Lung (tissue), 12 donors: Measurements from ENCODE around the gene MED28. TPM values are rescaled to one million over a fixed set of nuclear protein-coding genes. Genes with fewer than 3 reads are reported as not detected.

ENCODE experiments used
- ATAC-seq: fragments of 200-7000 bp; cut with Tn5 transposase; one replicate; pipeline ENCODE4 v1.9.1; 2020; ENCODE audit warnings: moderate number of reproducible peaks; ENCODE audit not compliant: insufficient read depth, low FRiP score
- DNase-seq, 3 donors: peaks; one replicate each; pipeline ENCODE4 v3.0.0-alpha.2; 2013 to 2017
- H3K27ac ChIP-seq, 2 donors: one replicate each; pipeline ENCODE4 v1.5.1; 2013; ENCODE audit warnings: mild to moderate bottlenecking in 2 of 2, moderate library complexity in 2 of 2, control low read depth in 1 of 2, inconsistent platforms in 1 of 2, low read depth in 1 of 2, low read length in 1 of 2
- H3K27me3 ChIP-seq, 3 donors: one replicate each; pipeline ENCODE4 v1.5.1; 2013; ENCODE audit warnings: low read length in 2 of 3; ENCODE audit not compliant: control insufficient read depth in 3 of 3, insufficient read depth in 3 of 3
- H3K36me3 ChIP-seq, 4 donors: one replicate each; pipeline ENCODE4 v1.5.1; 2013; ENCODE audit warnings: low read length in 4 of 4, mild to moderate bottlenecking in 1 of 4, moderate library complexity in 1 of 4; ENCODE audit not compliant: control insufficient read depth in 4 of 4, insufficient read depth in 4 of 4
- H3K4me1 ChIP-seq, 5 donors: one replicate each; pipeline ENCODE4 v1.5.1; 2013; ENCODE audit warnings: low read length in 5 of 5, mild to moderate bottlenecking in 2 of 5, moderate library complexity in 1 of 5; ENCODE audit not compliant: control insufficient read depth in 5 of 5, insufficient read depth in 5 of 5
- H3K4me3 ChIP-seq: one replicate; pipeline ENCODE4 v1.5.1; 2013; ENCODE audit warnings: mild to moderate bottlenecking, control low read depth, moderate library complexity
- H3K9ac ChIP-seq, 2 donors: one replicate each; pipeline ENCODE4 v1.5.1; 2013; ENCODE audit warnings: low read length in 2 of 2, control low read depth in 1 of 2; ENCODE audit not compliant: insufficient read depth in 1 of 2
- H3K9me3 ChIP-seq, 4 donors: one replicate each; pipeline ENCODE4 v1.5.1; 2013; ENCODE audit warnings: low read length in 3 of 4, mild to moderate bottlenecking in 1 of 4, moderate library complexity in 1 of 4; ENCODE audit not compliant: control insufficient read depth in 4 of 4, insufficient read depth in 3 of 4
- WGBS, 2 donors: extraction: QIAGEN DNeasy Blood & Tissue Kit; methylation state at CpG; one replicate each; pipeline ENCODE4 v1.1.7; 2013; 5-methylcytosine and 5-hydroxymethylcytosine counted together
- polyA plus RNA-seq, 2 donors: library from polyadenylated mRNA; stranded (reverse); fragments of 200-250 nt; gene quantifications; one replicate each; pipeline ENCODE4 v1.2.1, GENCODE V29; 2013
- total RNA-seq, 2 donors: library from RNA; depleted of rRNA in 1 of 2; stranded (reverse); fragments of >200 nt in 1 of 2; gene quantifications; one replicate each; pipeline ENCODE4 v1.2.1, GENCODE V29; 2014 to 2021
- TF ChIP-seq, protein P1 (sequence below): IDR thresholded peaks from 2 replicates; pipeline ENCODE4 v1.5.1; 2012; ENCODE audit warnings: mild to moderate bottlenecking; ENCODE audit errors: control extremely low read depth, extremely low read depth
- donor health status: control.
- donor health status: control.
- donor health status: Bipolar disorder and iron deficiency.
- donor health status: healthy.
- donor health status: DM: yes; HTN: yes; CAD: no.

MED28 gene
- total and polyA plus RNA-seq, 4 donors, result 10.8 to 45.9 (median 33.1) TPM

DNA sequence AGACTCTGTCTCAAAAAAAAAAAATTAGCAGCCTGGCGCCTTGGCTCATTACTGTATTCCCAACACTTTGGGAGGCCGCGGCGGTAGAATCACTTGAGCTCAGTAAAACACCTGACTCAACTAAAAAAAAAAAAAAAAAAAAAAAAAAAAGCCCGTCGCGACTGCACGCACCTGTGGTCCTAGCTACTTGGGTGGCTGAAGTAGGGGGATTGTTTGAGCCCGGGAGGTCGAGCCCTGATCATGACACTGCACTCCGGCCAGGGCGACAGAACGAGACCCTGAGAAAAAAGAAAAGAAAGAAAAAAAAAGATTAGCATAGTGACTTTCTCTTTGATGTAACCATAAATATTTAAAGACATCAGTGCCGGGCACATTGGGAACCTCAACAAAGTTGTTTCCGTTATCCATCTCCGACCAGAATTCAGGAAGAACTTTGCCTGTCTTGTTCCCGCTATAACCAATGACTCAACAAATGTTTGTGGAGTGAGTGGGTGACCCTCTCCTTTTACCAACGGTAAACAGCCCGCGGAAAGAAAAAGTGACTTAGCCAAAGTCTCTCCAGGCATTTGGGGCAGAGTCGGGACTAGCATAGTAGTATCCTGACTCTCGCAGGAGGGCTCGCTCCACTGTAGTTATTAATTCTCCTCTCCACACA is 553 bp upstream of the MED28 start:
- H3K27ac ChIP-seq, result peak overlapping the region; percentile 76 to 84
- H3K4me3 ChIP-seq, result peak overlapping the region; percentile 47
- ATAC-seq (peak; percentile 32), DNase-seq (no peak)
- peaks cover 0 to 17% (median 9%) of the 10 kb centered on the region in 4 donors for H3K36me3 ChIP-seq
- peak overlapping the region in 1 of 2 donors; percentile 51 for H3K9ac ChIP-seq
- no peaks in the 10 kb centered on the region for H3K27me3 ChIP-seq
- H3K4me1 ChIP-seq, result peaks cover 3 to 15% (median 12%) of the 10 kb centered on the region in 5 donors
- WGBS, 2 donors, result 2% methylated on average over 23 of the region's 23 CpGs
- no peaks in the 10 kb centered on the region for H3K9me3 ChIP-seq
- TF ChIP-seq, protein P1, sequence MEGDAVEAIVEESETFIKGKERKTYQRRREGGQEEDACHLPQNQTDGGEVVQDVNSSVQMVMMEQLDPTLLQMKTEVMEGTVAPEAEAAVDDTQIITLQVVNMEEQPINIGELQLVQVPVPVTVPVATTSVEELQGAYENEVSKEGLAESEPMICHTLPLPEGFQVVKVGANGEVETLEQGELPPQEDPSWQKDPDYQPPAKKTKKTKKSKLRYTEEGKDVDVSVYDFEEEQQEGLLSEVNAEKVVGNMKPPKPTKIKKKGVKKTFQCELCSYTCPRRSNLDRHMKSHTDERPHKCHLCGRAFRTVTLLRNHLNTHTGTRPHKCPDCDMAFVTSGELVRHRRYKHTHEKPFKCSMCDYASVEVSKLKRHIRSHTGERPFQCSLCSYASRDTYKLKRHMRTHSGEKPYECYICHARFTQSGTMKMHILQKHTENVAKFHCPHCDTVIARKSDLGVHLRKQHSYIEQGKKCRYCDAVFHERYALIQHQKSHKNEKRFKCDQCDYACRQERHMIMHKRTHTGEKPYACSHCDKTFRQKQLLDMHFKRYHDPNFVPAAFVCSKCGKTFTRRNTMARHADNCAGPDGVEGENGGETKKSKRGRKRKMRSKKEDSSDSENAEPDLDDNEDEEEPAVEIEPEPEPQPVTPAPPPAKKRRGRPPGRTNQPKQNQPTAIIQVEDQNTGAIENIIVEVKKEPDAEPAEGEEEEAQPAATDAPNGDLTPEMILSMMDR, result no peak

DNA sequence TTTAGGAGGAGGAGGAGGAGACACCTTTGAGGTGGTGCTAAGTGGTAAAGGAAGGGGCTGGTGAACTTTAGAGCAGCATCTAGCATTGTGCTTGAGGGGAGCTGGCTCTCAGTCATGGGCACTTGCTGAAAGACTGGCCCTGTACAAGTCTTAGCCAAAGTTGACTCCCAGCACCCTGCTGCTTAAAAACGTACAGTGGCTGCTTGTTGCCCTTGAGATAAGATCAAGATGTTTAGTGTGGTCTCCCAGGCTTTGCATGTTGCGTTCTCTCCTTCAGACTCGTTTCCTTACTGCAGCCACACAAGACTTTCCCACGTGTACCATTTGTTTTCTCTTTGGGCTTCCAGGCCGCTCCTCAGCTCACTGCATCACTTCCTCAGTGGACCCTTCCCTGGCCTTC is 1.8 kb downstream of the MED28 start:
- no peaks in the 10 kb centered on the region for H3K9me3 ChIP-seq
- ATAC-seq, result no peak
- H3K4me1 ChIP-seq, result peaks cover 3 to 19% (median 15%) of the 10 kb centered on the region in 5 donors
- peaks cover 3 to 20% (median 16%) of the 10 kb centered on the region in 4 donors for H3K36me3 ChIP-seq
- TF ChIP-seq, protein P1, result no peak
- WGBS, 2 donors, result 39 to 49% methylated on average over 5 of the region's 5 CpGs
- no peak overlapping the region for H3K9ac ChIP-seq
- H3K27me3 ChIP-seq, result no peaks in the 10 kb centered on the region
- H3K4me3 ChIP-seq, result no peak overlapping the region
- DNase-seq, result no peak
- H3K27ac ChIP-seq, result no peak overlapping the region

DNA sequence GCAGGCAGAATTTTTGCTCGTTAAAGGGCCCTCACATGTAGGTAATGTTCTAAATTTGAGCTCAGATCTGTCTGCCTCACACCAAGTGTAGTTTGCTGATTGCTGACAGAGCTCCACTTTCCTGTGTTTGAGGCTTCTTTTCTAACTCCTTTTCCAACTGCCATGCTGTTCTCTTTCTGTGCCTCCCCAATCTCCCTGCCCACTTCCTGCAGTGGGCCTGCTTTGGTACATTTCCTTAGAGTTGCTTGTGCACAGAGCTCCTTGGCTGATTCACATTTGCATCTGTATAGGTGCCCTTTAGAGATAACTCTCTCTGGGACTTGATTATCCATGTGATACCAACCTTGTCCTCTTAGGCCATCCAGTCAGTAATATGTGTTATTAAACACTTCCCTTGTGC is 4.5 kb downstream of the MED28 start:
- ATAC-seq (no peak), DNase-seq (no peak)
- H3K27ac ChIP-seq, result no peak overlapping the region
- TF ChIP-seq, protein P1, result no peak
- no peaks in the 10 kb centered on the region for H3K27me3 ChIP-seq
- H3K4me1 ChIP-seq, result peaks cover 3 to 19% (median 15%) of the 10 kb centered on the region in 5 donors
- H3K36me3 ChIP-seq, result peaks cover 19 to 41% (median 34%) of the 10 kb centered on the region in 4 donors
- WGBS, 2 donors, result 31 to 48% methylated on average over 1 of the region's 1 CpG
- no peaks in the 10 kb centered on the region for H3K9me3 ChIP-seq
- no peak overlapping the region for H3K9ac ChIP-seq
- H3K4me3 ChIP-seq, result no peak overlapping the region
